ENCODE data around the gene PWWP2A.

Gene PWWP2A

DNA sequence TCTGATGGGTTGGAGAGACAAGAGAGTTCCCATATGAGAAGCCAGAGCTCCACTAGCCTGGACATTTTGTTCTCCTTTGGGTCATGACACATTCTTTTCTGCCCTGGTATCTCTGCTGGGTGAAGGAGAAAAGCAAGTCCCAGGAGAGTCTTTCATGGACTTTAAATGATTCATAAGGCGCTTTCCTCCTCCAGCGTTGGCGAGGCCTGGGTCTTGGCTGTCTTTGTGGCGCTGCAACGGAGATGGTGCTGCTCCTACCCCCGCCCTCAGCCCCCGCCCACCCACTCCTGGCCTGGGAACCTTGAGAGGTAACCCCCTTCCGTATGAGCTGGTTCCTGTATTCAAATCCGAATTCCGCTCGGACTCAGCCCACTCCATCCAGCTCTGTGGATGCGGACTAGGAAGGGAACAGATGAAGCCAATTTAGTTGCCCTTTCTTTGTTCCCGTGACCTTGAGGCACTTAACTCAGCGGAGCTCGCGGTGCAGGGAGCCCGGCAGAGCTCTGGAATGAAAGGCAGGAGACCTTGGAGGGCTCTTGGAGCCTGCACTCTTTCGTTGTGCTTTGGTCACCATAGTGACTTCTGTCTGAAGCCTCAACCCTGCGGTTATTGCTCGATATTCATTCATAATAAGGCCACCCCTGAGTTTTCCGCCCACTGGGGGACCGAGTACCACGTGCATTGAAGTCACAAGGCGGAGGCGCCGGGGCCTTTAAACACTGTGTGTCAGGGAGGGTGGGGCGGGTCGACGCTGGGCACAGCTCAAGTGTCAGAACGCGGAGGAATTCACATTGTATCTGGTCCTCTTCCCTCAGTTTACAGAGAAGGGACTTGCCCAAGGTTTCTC lies 14.0 kb upstream of the PWWP2A start:
- DNase-seq: no peak

DNA sequence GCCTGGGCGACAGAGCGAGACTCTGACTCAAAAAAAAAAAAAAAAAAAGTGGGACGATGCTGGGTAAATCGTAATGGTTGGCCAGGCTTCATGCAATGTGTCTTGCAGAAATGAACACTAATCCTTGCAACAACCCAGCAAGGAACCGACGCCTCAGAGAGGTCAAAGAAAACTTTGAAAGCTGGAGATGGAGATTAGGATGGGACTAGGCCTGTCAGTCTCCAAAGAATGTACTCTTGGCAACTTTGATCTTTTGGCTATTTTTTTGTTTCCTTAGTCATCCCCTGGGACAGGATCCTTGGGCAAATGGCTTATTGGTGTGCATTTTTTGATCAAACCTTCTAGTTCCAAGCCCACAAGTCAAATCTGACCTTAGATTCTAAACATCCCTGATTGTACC lies 10.6 kb upstream of the PWWP2A start:
- no peak for DNase-seq

DNA sequence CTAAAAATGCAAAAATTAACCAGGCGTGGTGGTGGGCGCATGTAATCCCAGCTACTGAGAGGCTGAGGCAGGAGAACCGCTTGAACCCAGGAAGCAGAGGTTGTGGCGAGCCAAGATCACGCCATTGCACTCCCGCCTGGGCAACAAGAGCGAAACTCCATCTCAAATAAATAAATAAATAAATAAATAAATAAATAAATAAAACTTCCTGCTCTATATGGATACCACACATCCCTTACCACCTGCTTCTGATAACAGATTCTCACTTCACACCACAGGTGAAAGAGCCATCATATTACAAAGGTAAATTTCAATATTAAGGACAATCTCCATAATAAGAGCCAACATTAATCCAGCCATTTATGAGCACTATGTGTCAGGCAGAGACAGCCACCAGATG lies 9.4 kb upstream of the PWWP2A start:
- no peak for DNase-seq

DNA sequence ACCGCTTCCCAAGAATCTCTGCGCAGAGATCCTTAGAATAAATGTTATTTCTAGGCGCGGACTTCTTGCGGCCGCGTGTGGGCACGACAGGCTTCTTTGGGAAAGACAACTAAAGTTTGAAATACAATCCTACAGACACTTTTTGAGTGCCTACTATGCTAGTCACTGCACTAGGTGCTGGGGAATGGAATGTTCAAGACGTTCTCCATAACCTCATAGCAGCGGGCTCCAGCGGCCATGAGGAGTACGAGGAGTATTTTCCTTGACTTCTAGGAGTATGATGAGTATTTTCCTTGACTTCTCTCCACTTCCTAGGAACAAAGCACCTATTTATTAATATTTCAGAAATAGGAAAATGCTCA lies 636 bp upstream of the PWWP2A start:
- DNase-seq: no peak

DNA sequence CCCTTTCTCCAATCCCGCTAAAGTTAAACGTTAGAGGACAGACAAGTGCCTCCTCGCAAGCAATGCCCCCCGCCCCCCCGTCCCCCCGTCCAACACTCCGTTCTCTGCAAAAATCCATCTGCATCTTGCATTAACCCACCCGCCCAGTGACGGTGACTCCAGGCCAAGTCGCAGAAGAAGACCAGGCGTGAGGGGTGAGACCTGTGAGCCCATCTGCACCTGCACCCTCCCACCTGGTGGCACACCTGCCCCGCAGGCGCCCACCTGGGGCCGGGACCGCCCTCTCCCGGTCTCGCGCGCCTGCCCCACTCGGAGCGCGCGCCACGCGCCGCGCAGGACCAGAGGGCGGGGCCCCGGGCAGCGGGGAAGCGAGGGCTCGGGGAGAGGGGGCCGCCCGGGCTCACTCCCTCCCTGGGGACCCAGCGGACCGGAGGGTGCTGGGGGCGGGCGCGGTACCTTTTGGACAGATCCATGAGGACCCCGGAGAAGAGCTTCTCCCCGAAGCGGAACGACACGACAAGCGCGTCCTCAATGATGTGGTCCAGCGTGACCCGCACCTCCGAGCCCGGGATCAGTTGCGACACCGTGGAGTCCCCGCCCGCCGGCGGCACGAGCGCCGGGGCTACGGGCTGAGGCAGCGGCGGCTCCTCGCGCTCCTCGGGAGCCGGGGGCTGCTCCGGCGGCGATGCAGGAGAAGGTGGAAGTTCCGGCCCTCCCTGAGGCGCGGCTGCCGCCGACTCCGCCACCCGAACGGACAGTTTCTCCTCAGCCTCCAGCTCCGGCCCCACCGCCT lies 705 bp downstream of the PWWP2A start:
- DNase-seq: no peak

DNA sequence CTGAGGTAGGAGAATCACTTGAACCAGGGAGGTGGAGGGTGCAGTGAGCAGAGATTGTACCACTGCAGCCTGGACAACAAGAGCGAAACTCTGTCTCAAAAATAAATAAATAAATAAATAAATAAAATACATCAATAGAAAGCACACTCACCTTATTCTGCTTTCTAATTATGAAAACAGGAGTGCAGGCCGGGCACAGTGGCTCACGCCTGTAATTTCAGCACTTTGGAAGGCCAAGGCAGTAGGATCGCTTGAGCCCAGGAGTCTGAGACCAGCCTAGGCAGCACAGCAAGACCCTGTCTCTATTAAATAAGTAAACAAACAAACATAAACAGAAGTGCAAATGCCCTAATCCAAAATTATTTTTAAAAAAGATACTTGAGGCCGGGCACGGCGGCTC lies 2.3 kb downstream of the PWWP2A start:
- DNase-seq: no peak

DNA sequence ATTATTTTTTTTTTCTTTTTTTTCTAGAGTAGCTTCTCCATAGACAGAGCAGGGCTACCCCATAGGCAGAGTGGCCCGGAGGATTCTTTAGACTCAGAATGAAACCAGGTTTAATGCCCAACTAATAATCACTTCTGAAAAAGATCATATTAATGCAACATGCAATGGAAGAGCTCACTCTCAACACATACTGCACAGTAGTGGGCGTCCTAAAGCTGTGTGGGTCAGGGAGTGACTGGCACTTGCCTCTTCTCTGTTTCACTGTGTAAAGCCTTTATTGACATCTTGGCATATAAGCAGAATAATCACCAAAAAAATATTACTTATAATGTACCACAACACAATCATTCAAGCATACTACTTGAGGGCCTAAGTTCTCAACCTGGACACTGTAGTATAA lies 11.1 kb downstream of the PWWP2A start:
- DNase-seq: no peak

DNA sequence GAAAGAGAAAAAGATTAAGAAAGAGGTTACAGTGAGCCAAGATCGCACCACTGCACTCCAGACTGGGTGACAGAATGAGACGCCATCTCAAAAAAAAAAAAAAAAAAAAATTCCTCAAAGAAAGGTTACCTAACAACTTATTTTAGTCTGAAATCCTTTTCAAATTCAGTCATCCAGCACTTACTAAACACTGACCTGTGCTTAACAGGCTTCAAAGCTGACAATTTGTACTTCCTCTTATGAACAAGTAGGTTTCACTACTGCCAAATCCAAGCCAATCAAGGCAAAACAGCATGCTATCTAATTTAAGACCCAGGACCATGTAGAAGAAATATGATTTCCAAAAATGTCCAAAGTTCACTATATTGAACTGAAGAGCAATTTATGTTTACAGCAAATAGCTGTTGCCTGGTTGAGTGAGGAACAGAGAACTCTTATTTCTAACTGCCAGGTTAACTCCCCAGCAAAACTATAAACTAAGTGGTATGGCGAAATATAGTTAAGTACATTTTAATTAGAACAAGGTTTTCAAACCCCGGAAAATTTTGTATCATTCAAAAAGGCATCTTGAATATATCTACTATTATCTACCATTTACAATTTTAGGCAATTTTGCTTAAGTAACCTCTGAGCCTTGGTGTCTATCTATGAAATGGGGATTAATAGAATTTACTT lies 13.4 kb downstream of the PWWP2A start:
- DNase-seq: no peak

DNA sequence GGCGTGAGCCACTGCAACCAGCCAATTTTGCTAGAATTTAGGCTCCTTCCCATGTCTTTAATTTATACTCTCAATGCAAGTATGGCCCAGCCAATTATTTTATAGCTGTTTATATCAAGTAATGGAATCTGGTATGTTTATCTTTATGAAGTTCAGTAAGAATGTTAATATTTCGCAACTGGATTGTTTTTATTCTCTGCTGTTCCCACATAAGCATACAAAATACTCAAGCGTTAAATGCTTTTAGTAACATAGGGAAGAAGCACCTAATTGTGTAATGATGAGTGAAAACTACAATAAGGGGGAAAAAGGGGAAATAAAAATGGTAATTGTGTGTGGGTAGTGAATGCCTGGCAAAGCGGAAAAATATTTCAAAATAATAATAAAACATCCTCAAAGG lies 21.3 kb downstream of the PWWP2A start:
- DNase-seq: no peak

DNA sequence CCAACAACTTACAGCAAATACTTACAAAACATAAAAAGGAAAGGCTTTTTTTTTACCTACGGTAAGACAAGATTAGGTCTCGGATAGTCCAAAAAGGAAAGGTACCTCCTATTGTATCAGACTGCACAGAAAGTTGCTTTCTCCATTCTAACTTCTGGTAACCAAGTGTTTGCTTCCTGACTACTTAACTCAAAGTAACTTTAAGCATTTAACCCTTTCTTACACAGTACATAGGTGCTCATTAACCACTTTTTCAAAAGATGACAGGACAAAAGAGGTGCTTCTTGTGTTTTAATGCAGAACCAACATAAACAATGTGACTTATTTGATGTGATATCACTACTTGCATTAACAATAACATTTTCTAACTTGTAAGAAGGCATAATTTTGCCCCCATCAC lies 23.1 kb downstream of the PWWP2A start:
- DNase-seq: no peak

DNA sequence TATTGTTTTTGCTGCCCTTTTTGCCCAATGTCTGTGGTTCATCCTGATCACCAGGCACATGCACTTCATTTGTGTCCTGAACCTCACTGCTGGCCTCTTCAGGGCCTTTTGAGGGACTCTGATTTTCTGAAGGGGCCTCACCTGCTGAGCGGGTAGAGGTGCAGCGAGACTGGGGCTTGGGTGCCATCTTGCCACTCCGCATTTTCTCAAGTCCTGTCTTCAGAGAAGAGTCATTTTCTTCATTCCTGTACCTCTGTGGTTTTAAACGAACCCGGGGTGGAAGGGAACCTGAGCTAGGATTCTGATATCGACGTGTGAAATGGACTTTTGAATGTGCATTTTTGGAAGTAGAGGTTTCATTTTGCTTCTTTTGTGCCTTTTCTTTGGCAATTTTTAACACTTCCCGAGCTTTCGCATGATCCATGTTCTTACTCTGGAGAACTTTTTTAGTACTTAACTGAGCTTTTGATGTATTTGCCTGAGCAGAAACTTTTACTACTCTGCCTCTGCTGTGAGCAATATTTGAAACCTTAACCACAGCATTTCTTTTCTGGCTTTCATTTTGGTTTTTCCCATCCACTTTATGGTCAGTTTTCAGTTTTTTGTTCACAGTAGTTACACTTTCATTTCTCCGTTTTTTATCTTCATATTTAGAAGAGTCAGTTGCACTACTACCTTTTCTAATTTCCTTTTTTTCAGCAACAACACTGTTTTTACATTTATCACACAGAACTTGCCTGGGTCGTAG lies 26.1 kb downstream of the PWWP2A start:
- no peak for DNase-seq

DNA sequence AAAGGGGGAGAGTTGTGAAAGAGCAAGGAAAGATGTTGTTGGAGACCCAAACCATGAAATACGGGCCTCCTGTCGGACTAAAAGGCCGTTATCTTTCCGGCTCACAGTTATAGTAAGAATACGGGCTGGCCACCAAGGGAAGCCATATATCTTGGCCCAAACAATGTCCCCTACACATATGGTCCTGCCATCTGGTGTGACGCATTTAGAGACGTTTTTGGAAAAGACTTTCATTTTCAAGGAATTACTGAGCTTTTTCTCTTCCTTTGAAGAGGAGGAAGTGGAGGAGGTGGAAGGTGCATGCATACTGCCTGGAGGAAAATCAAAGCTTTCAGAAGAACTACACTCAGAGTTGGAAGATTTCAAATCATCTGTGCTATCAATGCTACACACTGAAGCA lies 26.7 kb downstream of the PWWP2A start:
- DNase-seq: no peak

DNA sequence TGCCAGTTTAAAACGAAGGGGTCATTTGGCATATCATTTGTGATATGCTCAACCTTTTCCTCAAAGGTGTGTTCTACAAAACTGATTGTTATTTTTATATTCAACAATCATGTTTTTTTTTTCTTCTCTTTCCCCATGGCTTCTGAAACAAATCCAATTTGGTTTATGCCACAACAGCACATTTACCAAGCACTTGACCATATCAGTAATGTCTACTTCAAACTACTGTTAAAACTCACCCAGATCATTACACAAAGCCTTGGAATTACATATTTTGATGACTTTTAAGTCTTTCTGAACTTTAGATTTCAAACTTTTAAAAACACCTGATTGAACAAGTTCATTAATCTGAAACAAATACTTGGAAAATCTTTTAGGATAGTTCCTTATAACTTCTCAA lies 29.2 kb downstream of the PWWP2A start:
- DNase-seq: no peak

DNA sequence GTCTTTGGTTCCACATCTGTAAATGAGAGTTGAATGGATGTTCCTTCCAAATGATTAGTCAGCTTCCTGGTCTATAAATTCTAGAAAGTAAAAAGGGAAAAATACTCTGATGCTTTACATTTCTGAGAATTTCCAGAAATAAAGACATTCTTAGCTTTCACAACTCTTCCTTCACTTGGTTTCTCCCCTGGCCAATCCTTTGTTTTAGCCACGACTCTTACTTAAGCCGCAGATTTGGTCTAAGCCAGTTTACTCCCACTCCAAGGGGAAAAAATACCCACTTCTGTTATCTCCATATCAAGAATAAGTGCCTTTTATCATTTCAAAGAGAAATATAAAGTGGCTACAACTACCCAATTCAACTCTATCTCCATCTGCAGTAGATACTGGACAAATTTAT lies 29.7 kb downstream of the PWWP2A start:
- no peak for DNase-seq

DNA sequence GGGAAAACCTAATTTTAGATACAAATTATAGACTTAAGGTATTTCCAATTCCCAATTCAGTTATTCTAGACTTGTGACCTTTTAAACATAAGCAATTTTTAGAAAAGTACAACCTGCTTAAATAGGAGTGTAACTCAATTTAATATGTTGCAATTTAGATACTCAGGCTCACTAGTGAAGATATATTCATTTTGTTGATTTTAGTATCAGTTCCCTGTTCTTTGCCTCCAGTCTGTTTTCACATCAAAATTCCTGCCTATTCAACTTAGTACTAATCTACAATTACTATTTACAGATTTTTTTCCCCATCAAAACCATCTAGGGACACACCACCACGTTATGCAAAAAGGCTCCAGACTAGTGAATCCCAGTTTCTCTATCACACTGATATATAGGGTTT lies 30.4 kb downstream of the PWWP2A start:
- no peak for DNase-seq

DNA sequence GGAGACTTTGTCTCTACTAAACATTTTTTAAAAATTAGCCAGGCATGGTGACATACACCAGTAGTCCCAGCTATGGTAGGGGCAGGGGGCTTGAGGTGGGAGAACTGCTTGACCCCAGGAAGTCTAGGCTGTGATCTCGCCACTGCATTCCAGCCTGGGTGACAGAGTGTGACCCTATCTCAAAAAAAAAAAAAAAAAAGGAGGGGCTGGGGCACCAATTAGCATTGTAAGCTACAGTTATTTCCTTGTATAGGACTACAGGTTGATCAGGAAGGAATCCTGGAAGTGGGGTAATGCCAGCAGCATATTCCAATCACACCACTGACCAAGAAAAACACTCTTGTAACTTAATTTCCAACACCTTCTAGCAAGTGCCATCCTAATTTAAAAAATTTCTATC lies 32.1 kb downstream of the PWWP2A start:
- no peak for DNase-seq

DNA sequence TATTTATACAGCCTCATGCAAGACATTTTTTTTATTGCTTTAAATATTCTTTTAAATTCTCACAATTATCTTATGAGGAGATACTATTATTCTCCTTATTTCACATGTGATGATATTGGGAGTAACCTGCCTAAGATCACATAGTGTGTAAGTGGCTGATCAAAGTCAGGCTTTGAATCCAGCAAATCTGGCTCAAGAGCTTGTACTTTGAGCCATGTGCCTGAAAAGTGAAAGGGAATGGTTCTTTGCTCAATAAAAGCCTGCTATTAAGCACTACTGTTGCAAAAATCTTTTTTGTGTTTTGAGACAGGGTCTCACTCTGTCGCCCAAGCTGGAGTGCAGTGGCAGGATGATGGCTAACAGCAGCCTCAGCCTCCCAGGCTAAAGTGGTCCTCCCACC lies 35.1 kb downstream of the PWWP2A start:
- no peak for DNase-seq

DNA sequence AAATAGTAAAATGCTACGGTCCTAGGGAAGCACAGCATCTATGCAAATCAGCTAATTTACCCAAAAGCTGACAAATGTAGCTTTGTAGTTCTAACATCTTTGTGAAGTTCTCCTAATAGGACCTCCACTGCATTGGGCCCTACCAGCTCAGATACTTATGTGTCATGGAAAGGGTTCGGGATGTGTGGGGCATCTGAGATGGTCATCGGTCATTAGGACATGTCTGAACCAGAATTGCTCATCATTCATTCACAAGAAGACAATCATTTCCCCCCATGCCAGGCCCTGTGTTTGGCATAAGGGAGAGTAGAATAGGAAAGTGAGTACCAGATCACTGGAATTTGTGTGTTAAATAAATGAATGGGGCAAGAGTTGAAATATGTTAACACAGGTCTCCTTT lies 35.7 kb downstream of the PWWP2A start:
- no peak for DNase-seq

DNA sequence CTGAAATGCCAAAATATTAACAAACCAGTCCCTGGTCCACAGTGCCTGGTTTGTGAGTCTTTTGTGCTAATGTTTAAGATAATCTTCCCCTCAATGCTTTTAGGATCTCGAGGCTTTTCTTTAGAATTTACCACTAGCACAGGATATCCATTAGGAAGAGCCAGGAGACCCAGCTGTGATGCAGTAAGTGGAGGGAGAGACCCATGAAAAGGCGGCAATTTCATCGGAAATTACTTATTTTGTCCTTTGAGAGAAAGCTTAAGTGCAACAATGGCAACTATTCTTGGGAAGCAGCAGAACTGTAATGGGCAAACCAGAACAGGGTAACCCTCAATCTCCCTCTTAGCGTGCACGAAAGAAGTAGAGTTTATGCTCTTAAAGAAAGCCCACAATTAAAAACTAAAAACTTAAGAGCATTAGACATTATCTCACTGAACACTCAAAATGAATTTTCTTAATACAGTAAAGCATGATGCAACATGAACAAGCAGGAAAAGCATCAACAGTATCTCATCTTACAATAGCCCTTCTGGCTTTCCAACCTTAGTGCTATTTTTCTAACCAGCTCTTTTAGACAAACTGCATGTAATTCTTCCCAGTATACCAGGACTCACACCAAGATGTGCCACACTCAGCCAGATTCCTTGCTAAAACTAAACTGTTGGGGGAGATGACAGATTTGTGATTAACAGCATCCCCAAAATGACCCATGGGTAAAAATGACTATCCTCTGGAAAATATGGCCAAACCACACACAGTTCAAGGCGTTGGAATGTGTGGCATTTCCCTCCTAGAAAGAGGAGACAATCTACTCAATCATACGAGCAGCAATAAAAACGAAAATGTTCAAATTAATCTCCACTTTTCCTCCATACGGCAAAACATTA lies 36.4 kb downstream of the PWWP2A start:
- no peak for DNase-seq

DNA sequence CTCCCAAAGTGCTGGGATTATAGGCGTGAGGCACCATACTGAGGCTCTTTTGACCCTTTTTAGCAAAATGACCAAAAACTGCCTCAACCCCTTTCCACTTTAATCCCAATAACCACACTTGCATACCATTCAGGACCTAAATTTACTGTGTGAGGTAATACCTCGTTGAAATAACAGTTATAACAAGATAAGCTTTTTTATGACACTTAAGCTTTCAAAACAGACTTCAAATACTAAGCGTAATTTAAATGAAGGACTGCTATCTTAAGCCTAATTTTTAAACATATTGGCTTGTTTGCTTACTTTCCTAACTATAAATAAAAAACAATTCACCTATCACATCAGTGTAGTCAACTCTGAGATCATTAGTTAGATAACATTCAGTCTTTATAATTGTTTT lies 37.8 kb downstream of the PWWP2A start:
- no peak for DNase-seq

DNA sequence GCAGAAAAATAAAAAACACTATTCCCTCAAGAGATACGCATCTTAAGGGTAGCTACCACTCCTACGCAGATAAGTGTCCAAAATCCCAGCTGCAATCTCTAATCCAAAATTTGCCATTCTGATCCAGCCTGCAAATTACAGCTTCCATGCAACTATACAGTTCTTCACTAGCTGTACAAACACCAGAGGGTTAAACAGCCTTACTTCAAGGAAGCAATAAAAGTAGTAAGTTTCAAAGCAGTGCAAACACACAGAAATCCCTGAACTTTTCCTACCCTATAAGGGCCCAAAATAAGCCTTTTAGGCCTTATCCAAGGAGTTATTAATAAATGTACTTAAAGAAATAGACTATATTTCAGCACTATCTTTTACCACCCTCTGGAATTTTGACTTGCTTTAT lies 39.5 kb downstream of the PWWP2A start:
- no peak for DNase-seq

DNA sequence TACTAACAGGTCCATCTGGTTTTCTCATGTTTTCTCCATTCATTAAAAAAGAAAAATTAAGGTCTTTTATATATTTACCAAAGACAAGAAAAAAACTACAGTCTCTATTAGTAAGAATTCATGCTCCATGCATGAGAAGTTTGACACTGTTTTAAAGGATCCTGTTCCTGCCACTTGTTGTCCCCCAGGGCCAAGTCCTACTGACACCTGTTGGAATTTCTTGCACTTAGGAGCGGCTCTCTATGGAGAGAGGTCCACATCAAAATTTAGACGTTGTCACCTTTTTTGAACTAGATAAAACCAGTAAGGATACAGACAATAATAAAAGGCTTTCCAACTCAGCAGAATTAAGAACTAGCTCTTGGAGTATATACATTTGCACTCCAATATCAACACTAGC lies 42.3 kb downstream of the PWWP2A start:
- DNase-seq: no peak
